Inflammatory macrophage (primary cell): Measurements from ENCODE around the gene CHRNA5.
A peak's percentile ranks its signal among the peaks of the same experiment; 100 is the strongest.
"Not testable (repeated sequence)": the region's sequence is repeated elsewhere in the genome, so short reads cannot be mapped to it uniquely, and the experiment has no call there.

Experiments used
- DNase-seq, 2 donors: peaks; one replicate each; pipeline ENCODE4 v3.0.0-alpha.2; 2020 to 2022

The CHRNA5 gene

GRCh38 chr15:78565951-78566774 is 843 bp downstream of the CHRNA5 start:
- DNase-seq = peak; percentile 11 to 15

- no peak for DNase-seq
Observed at GRCh38 chr15:78567531-78567930, 2.2 kb downstream of the CHRNA5 start.

GRCh38 chr15:78570710-78571109 is 5.4 kb downstream of the CHRNA5 start:
- no peak for DNase-seq

GRCh38 chr15:78571382-78571781 is 6.1 kb downstream of the CHRNA5 start:
- no peak for DNase-seq

- DNase-seq = no peak
Observed at GRCh38 chr15:78573416-78573815, 8.1 kb downstream of the CHRNA5 start.

GRCh38 chr15:78574944-78575343 is 9.6 kb downstream of the CHRNA5 start:
- DNase-seq = no peak

GRCh38 chr15:78597583-78597982 is 32.3 kb downstream of the CHRNA5 start:
- no peak for DNase-seq

- DNase-seq = no peak
Observed at GRCh38 chr15:78598348-78598747, 33.0 kb downstream of the CHRNA5 start.

- DNase-seq = no peak
Observed at GRCh38 chr15:78599189-78599588, 33.9 kb downstream of the CHRNA5 start.

GRCh38 chr15:78603467-78603866 is 38.1 kb downstream of the CHRNA5 start:
- no peak for DNase-seq

GRCh38 chr15:78604420-78604819 is 39.1 kb downstream of the CHRNA5 start:
- no peak for DNase-seq

- no peak for DNase-seq
Observed at GRCh38 chr15:78605201-78605600, 39.9 kb downstream of the CHRNA5 start.

- no peak for DNase-seq
Observed at GRCh38 chr15:78605680-78606079, 40.4 kb downstream of the CHRNA5 start.

- not testable (repeated sequence) for DNase-seq
Observed at GRCh38 chr15:78609551-78609950, 44.2 kb downstream of the CHRNA5 start.

- no peak for DNase-seq
Observed at GRCh38 chr15:78614021-78614420, 48.7 kb downstream of the CHRNA5 start.

- DNase-seq = no peak
Observed at GRCh38 chr15:78615151-78615589, 49.9 kb downstream of the CHRNA5 start.

GRCh38 chr15:78616506-78616905 is 51.2 kb downstream of the CHRNA5 start:
- DNase-seq = no peak

GRCh38 chr15:78617076-78617475 is 51.8 kb downstream of the CHRNA5 start:
- DNase-seq = peak; percentile 60 to 62

- DNase-seq = no peak
Observed at GRCh38 chr15:78617516-78617915, 52.2 kb downstream of the CHRNA5 start.

- no peak for DNase-seq
Observed at GRCh38 chr15:78618064-78618463, 52.7 kb downstream of the CHRNA5 start.

- peak; percentile 89 for DNase-seq
Observed at GRCh38 chr15:78618490-78618934, 53.2 kb downstream of the CHRNA5 start.

GRCh38 chr15:78619022-78619950 is 54.0 kb downstream of the CHRNA5 start:
- no peak for DNase-seq

GRCh38 chr15:78620021-78620526 is 54.8 kb downstream of the CHRNA5 start:
- DNase-seq = no peak
